GM23338 (cell line): ENCODE data around the gene CRYL1. TPM values are rescaled to one million over a fixed set of nuclear protein-coding genes. Genes with fewer than 3 reads are reported as not detected.

Experiments used
- ATAC-seq: fragments of 200-7000 bp; cut with Tn5 transposase; 3 replicates; pipeline ENCODE4 v1.9.1; 2020
- DNase-seq: peaks from one replicate; pipeline ENCODE4 v3.0.0-alpha.2; 2015; ENCODE audit warnings: low spot score
- H2AFZ ChIP-seq: fragments of 200-600 bp; sonication (generic); 2 replicates; pipeline ENCODE4 v1.8.0; 2016; ENCODE audit warnings: antibody characterized with exemption, mild to moderate bottlenecking, moderate library complexity
- H3F3A ChIP-seq: fragments of 200-600 bp; sonication (generic); replicated peaks from 2 replicates; pipeline ENCODE4 v1.8.0; 2017; ENCODE audit warnings: antibody characterized with exemption, mixed run types, low read depth
- H3K27ac ChIP-seq: fragments of 200-600 bp; sonication (generic); 2 replicates; pipeline ENCODE4 v1.6.1; 2016; ENCODE audit warnings: low read depth
- H3K27me3 ChIP-seq: fragments of 200-600 bp; sonication (generic); 2 replicates; pipeline ENCODE4 v1.8.0; 2016; ENCODE audit warnings: mild to moderate bottlenecking, mixed run types, moderate library complexity; ENCODE audit not compliant: insufficient read depth
- H3K36me3 ChIP-seq: fragments of 200-600 bp; sonication (generic); 2 replicates; pipeline ENCODE4 v1.8.0; 2016; ENCODE audit warnings: mild to moderate bottlenecking; ENCODE audit not compliant: insufficient read depth
- H3K4me1 ChIP-seq: fragments of 200-600 bp; sonication (generic); 2 replicates; pipeline ENCODE4 v1.8.0; 2016; ENCODE audit warnings: mild to moderate bottlenecking, moderate library complexity; ENCODE audit not compliant: insufficient read depth
- H3K4me2 ChIP-seq: fragments of 200-600 bp; sonication (generic); 2 replicates; pipeline ENCODE4 v1.7.1; 2017; ENCODE audit warnings: mixed run types
- H3K4me3 ChIP-seq: fragments of 200-600 bp; sonication (generic); 2 replicates; pipeline ENCODE4 v1.6.1; 2016; ENCODE audit warnings: mixed run types
- H3K79me2 ChIP-seq: fragments of 200-600 bp; sonication (generic); replicated peaks from 2 replicates; pipeline ENCODE4 v1.8.0; 2017; ENCODE audit warnings: mild to moderate bottlenecking; ENCODE audit not compliant: insufficient read depth
- H3K9me2 ChIP-seq: fragments of 200-600 bp; sonication (generic); 2 replicates; pipeline ENCODE4 v1.8.0; 2017; ENCODE audit not compliant: insufficient read depth
- H4K20me1 ChIP-seq: fragments of 200-600 bp; sonication (generic); replicated peaks from 2 replicates; pipeline ENCODE4 v1.8.0; 2017; ENCODE audit warnings: mild to moderate bottlenecking; ENCODE audit not compliant: insufficient read depth
- H3K27ac Mint-ChIP-seq: 2 replicates; pipeline ENCODE4 v1.8.0; 2020; ENCODE audit warnings: inconsistent platforms, mild to moderate bottlenecking, moderate library complexity, mixed read lengths
- H3K27me3 Mint-ChIP-seq: 3 replicates; pipeline ENCODE4 v1.8.0; 2022; ENCODE audit warnings: low read depth, mild to moderate bottlenecking, moderate library complexity, mixed read lengths, inconsistent platforms; ENCODE audit not compliant: insufficient read depth, poor library complexity
- H3K36me3 Mint-ChIP-seq: 3 replicates; pipeline ENCODE4 v1.8.0; 2021; ENCODE audit warnings: low read depth, mild to moderate bottlenecking, inconsistent platforms, moderate library complexity, mixed read lengths
- H3K4me1 Mint-ChIP-seq: 3 replicates; pipeline ENCODE4 v1.8.0; 2020; ENCODE audit warnings: mild to moderate bottlenecking, inconsistent platforms, mixed read lengths
- H3K4me3 Mint-ChIP-seq: 3 replicates; pipeline ENCODE4 v1.8.0; 2021; ENCODE audit warnings: moderate library complexity, mild to moderate bottlenecking, inconsistent platforms, mixed read lengths
- H3K9me3 Mint-ChIP-seq: 3 replicates; pipeline ENCODE4 v1.8.0; 2020; ENCODE audit warnings: moderate library complexity, mild to moderate bottlenecking, inconsistent platforms, mixed read lengths
- EZH2 ChIP-seq: fragments of 200-600 bp; sonication (generic); IDR thresholded peaks from one replicate; pipeline ENCODE4 v1.8.0; 2017; ENCODE audit warnings: antibody characterized with exemption, mild to moderate bottlenecking, low read depth; ENCODE audit not compliant: unreplicated experiment
- JUNB ChIP-seq: IDR thresholded peaks from one replicate; pipeline ENCODE4 v1.6.1; 2016; ENCODE audit warnings: antibody characterized with exemption; ENCODE audit not compliant: unreplicated experiment
- NANOG ChIP-seq: IDR thresholded peaks from 2 replicates; pipeline ENCODE4 v1.6.1; 2016; ENCODE audit warnings: antibody characterized with exemption, borderline replicate concordance
- POLR2AphosphoS5 ChIP-seq: IDR thresholded peaks from 2 replicates; pipeline ENCODE4 v1.6.1; 2016; ENCODE audit warnings: antibody characterized with exemption, low read depth
- STAT1 ChIP-seq: IDR thresholded peaks from one replicate; pipeline ENCODE4 v1.6.1; 2016; ENCODE audit warnings: antibody characterized with exemption; ENCODE audit not compliant: unreplicated experiment
- ZNF114 ChIP-seq: fragments of 250-450 bp; sonication (Bioruptor Pico); IDR thresholded peaks from 2 replicates; pipeline ENCODE4 v1.5.0; 2020; ENCODE audit warnings: mild to moderate bottlenecking, moderate library complexity
- ZNF331 ChIP-seq: fragments of 250-450 bp; sonication (Bioruptor Pico); IDR thresholded peaks from 2 replicates; pipeline ENCODE4 v1.5.0; 2020; ENCODE audit warnings: low read depth, mild to moderate bottlenecking, moderate library complexity
- polyA plus RNA-seq: library from polyadenylated mRNA; unstranded; fragments of >200 nt; fragmentation: Nextera tagmentation; extraction: Ambion mirVana; gene quantifications from 2 replicates; pipeline ENCODE4 v1.2.1, GENCODE V29; 2016
- total RNA-seq: library from RNA; depleted of rRNA; stranded (reverse); fragments of >200 nt; shearing (Covaris generic); gene quantifications from 2 replicates; pipeline ENCODE4 v1.2.3, GENCODE V29; 2014
- TF ChIP-seq, protein P1 (sequence below): fragments of 250-450 bp; sonication (Bioruptor Pico); IDR thresholded peaks from 2 replicates; pipeline ENCODE4 v1.5.0; 2020; ENCODE audit warnings: mild to moderate bottlenecking, moderate library complexity
- TF ChIP-seq, protein P2 (sequence below), 2 experiments: fragments of 200-600 bp in 1 of 2; sonication (generic) in 1 of 2; conservative IDR thresholded peaks; 2 replicates each; pipeline versions ENCODE4 v1.5.1 to v1.6.1; 2016 to 2017; ENCODE audit warnings: antibody characterized with exemption in 2 of 2, low read depth in 2 of 2, mild to moderate bottlenecking in 2 of 2, moderate library complexity in 1 of 2

The CRYL1 gene
- total and polyA plus RNA-seq, 2 experiments from 2014 or later = 2.2 to 2.6 TPM

DNA sequence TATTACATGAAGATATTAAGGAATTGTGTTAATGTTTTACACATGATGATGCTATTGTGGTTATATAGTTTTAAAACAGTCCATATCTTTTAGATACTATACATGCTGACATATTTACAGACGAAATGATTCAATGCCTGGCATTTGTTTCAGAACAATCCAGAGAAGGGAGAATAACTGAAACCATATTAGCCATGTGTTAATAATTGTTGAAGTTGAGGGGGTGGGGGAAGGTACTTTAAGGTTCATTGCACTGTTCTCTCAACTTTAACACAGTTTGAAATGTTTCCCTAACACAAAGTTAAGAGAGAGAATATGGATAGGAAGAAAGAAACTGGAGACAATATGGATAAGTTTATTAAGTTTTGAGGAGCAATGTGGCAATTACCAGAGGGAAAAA is 5.8 kb downstream of the CRYL1 start:
- Mint-ChIP-seq H3K27me3 (peaks cover 9% of the 10 kb centered on the region), H3K36me3 (no peaks in the 10 kb centered on the region; the same call in 2 of the 3 replicates), H3K27ac (no peak overlapping the region), H3K4me3 (no peak overlapping the region), H3K9me3 (no peaks in the 10 kb centered on the region), H3K4me1 (peaks cover 21% of the 10 kb centered on the region)
- DNase-seq (no peak), ATAC-seq (no peak)
- Histone ChIP-seq H3K4me2 (no peak overlapping the region), H3K27ac (no peak overlapping the region), H3K9me2 (0 out of 2 replicates have a peak, but pooled peaks cover 2% of the 10 kb centered on the region), H3F3A (no peaks in the 10 kb centered on the region), H3K27me3 (no peaks in the 10 kb centered on the region), H3K4me3 (no peak overlapping the region), H2AFZ (no peak overlapping the region), H4K20me1 (no peaks in the 10 kb centered on the region), H3K79me2 (no peaks in the 10 kb centered on the region), H3K36me3 (no peaks in the 10 kb centered on the region), H3K4me1 (peaks cover 29% of the 10 kb centered on the region)
- TF ChIP-seq ZNF114 = no peak
- no peak for TF ChIP-seq ZNF331 (CRISPR knock-in tag)
- TF ChIP-seq POLR2AphosphoS5 = no peak
- TF ChIP-seq EZH2 = no peak
- no peak for TF ChIP-seq JUNB
- TF ChIP-seq NANOG = no peak
- TF ChIP-seq, protein P1, sequence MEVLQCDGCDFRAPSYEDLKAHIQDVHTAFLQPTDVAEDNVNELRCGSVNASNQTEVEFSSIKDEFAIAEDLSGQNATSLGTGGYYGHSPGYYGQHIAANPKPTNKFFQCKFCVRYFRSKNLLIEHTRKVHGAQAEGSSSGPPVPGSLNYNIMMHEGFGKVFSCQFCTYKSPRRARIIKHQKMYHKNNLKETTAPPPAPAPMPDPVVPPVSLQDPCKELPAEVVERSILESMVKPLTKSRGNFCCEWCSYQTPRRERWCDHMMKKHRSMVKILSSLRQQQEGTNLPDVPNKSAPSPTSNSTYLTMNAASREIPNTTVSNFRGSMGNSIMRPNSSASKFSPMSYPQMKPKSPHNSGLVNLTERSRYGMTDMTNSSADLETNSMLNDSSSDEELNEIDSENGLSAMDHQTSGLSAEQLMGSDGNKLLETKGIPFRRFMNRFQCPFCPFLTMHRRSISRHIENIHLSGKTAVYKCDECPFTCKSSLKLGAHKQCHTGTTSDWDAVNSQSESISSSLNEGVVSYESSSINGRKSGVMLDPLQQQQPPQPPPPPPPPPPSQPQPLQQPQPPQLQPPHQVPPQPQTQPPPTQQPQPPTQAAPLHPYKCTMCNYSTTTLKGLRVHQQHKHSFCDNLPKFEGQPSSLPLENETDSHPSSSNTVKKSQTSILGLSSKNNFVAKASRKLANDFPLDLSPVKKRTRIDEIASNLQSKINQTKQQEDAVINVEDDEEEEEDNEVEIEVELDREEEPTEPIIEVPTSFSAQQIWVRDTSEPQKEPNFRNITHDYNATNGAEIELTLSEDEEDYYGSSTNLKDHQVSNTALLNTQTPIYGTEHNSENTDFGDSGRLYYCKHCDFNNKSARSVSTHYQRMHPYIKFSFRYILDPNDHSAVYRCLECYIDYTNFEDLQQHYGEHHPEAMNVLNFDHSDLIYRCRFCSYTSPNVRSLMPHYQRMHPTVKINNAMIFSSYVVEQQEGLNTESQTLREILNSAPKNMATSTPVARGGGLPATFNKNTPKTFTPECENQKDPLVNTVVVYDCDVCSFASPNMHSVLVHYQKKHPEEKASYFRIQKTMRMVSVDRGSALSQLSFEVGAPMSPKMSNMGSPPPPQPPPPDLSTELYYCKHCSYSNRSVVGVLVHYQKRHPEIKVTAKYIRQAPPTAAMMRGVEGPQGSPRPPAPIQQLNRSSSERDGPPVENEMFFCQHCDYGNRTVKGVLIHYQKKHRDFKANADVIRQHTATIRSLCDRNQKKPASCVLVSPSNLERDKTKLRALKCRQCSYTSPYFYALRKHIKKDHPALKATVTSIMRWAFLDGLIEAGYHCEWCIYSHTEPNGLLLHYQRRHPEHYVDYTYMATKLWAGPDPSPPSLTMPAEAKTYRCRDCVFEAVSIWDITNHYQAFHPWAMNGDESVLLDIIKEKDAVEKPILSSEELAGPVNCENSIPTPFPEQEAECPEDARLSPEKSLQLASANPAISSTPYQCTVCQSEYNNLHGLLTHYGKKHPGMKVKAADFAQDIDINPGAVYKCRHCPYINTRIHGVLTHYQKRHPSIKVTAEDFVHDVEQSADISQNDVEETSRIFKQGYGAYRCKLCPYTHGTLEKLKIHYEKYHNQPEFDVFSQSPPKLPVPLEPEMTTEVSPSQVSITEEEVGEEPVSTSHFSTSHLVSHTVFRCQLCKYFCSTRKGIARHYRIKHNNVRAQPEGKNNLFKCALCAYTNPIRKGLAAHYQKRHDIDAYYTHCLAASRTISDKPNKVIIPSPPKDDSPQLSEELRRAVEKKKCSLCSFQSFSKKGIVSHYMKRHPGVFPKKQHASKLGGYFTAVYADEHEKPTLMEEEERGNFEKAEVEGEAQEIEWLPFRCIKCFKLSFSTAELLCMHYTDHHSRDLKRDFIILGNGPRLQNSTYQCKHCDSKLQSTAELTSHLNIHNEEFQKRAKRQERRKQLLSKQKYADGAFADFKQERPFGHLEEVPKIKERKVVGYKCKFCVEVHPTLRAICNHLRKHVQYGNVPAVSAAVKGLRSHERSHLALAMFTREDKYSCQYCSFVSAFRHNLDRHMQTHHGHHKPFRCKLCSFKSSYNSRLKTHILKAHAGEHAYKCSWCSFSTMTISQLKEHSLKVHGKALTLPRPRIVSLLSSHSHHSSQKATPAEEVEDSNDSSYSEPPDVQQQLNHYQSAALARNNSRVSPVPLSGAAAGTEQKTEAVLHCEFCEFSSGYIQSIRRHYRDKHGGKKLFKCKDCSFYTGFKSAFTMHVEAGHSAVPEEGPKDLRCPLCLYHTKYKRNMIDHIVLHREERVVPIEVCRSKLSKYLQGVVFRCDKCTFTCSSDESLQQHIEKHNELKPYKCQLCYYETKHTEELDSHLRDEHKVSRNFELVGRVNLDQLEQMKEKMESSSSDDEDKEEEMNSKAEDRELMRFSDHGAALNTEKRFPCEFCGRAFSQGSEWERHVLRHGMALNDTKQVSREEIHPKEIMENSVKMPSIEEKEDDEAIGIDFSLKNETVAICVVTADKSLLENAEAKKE (CRISPR knock-in tag) = no peak
- TF ChIP-seq, protein P2, sequence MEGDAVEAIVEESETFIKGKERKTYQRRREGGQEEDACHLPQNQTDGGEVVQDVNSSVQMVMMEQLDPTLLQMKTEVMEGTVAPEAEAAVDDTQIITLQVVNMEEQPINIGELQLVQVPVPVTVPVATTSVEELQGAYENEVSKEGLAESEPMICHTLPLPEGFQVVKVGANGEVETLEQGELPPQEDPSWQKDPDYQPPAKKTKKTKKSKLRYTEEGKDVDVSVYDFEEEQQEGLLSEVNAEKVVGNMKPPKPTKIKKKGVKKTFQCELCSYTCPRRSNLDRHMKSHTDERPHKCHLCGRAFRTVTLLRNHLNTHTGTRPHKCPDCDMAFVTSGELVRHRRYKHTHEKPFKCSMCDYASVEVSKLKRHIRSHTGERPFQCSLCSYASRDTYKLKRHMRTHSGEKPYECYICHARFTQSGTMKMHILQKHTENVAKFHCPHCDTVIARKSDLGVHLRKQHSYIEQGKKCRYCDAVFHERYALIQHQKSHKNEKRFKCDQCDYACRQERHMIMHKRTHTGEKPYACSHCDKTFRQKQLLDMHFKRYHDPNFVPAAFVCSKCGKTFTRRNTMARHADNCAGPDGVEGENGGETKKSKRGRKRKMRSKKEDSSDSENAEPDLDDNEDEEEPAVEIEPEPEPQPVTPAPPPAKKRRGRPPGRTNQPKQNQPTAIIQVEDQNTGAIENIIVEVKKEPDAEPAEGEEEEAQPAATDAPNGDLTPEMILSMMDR (conservative IDR thresholded peaks at IDR 0.05; ENCODE audit: low read depth in 2 of 2) = no peak
- no peak for TF ChIP-seq STAT1
